Muscle of leg (tissue), 11 donors: ENCODE results near the gene DNAJC5G. TPM values are rescaled to one million over a fixed set of nuclear protein-coding genes. Genes with fewer than 3 reads are reported as not detected.
"Not testable (repeated sequence)": the region's sequence is repeated elsewhere in the genome, so short reads cannot be mapped to it uniquely, and the experiment has no call there.

Experiments used
- DNase-seq: peaks from one replicate; pipeline ENCODE4 v3.0.0; 2013
- H3K27ac ChIP-seq: one replicate; pipeline ENCODE4 v1.5.1; 2013; ENCODE audit warnings: mild to moderate bottlenecking, low read length, control low read depth
- H3K27me3 ChIP-seq: one replicate; pipeline ENCODE4 v1.6.1; 2013; ENCODE audit warnings: low read length; ENCODE audit not compliant: control insufficient read depth, insufficient read depth
- H3K36me3 ChIP-seq: one replicate; pipeline ENCODE4 v1.6.1; 2013; ENCODE audit warnings: low read length; ENCODE audit not compliant: control insufficient read depth, insufficient read depth
- H3K4me1 ChIP-seq: one replicate; pipeline ENCODE4 v1.6.1; 2013; ENCODE audit warnings: low read length; ENCODE audit not compliant: control insufficient read depth, insufficient read depth
- H3K4me3 ChIP-seq: one replicate; pipeline ENCODE4 v1.5.1; 2013; ENCODE audit warnings: low read length, control low read depth
- H3K9me3 ChIP-seq: replicated peaks from 2 replicates; pipeline ENCODE4 v1.6.1; 2013; ENCODE audit warnings: low read depth, low read length; ENCODE audit not compliant: control insufficient read depth
- WGBS: methylation state at CpG from one replicate; pipeline ENCODE4 v1.1.5; 2013; ENCODE audit warnings: missing lambda C conversion rate; ENCODE audit not compliant: insufficient coverage; 5-methylcytosine and 5-hydroxymethylcytosine counted together
- polyA plus RNA-seq, 8 donors: library from polyadenylated mRNA; unstranded; fragments of 120-200 nt; gene quantifications; one replicate each; pipeline versions ENCODE4 v1.2.1 to v1.2.3, GENCODE V29; 2013; ENCODE audit warnings: inconsistent platforms in 1 of 8, low replicate concordance in 1 of 8; ENCODE audit not compliant: insufficient read length in 8 of 8, insufficient read depth in 1 of 8
- total RNA-seq: library from RNA; stranded (reverse); fragments of 120-200 nt; gene quantifications from one replicate; pipeline ENCODE4 v1.2.4, GENCODE V29; 2013

Gene DNAJC5G
- total and polyA plus RNA-seq, 9 donors, result 0.19 to 0.23 (median 0.19) TPM; not detected in 6

DNA sequence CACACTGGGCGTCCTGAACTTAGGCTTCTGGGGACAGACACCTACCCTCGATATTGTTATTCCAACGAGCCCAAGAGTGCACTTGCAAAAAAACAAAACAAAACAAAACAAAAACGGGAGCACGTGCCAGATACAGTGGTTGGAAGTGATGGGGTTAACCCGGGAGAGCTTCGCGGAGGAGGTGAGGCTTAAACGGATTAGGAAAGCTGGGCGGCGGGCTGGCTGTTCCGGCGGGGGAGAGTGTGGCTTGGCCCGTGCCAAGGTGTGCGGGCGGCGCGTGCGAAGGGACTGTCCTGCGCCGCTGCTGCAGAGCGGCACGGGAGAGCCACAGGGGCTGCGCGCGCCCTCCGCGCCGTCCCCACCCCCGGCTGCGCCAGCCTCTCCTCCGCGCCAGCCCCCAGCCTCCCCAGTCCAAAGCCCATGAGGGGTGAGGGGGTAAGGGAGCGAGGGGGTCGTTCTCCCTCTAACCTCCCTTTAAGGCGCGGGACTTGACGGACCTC lies 10.9 kb upstream of the DNAJC5G start:
- H3K4me3 ChIP-seq, result peak overlapping the region; percentile 32
- H3K9me3 ChIP-seq, result no peaks in the 10 kb centered on the region
- DNase-seq, result no peak
- WGBS, result 1% methylated on average over 14 of the region's 38 CpGs
- H3K27ac ChIP-seq, result no peak overlapping the region
- peaks cover 82% of the 10 kb centered on the region for H3K27me3 ChIP-seq
- peaks cover 36% of the 10 kb centered on the region for H3K4me1 ChIP-seq
- H3K36me3 ChIP-seq, result no peaks in the 10 kb centered on the region

DNA sequence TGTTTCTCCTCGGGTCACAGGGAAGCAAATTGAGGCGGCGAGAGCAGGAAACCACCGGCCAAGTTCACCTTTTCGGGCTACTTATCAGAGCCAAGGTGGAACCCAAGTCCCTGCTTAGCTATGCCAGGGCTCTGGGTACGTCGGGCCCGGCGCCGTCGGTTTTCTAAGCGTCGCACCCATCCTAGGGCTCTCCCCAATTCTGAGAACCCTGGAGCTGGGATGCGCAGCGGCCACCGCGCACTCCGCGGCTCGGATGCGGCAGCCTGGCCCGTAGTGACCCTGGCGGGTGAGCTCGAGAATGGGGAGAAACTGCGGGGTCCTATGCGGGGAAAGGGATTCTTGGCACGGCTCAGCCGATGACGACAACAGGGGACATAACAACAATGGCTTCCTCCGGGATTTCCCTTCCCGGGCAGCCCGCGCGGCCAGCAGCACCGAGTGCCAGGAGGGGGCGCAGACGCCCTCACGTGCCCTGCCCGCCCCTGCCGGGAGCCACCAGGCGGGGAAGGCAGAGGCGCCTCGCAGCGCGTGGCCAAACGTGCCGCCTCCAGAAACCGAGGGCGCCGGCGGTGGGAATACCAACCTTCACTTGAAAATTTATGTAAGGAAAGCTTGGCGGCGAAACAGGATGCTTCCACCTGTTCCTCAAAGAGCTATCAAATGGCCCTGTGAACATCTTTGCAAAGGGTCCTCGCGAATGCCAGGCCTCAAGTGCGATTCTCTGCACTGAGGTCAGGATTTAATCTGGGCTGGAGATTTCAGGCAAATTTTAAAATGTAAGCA lies 10.3 kb upstream of the DNAJC5G start:
- Histone ChIP-seq H3K9me3 (no peaks in the 10 kb centered on the region), H3K4me1 (peaks cover 36% of the 10 kb centered on the region), H3K27ac (no peak overlapping the region), H3K36me3 (no peaks in the 10 kb centered on the region), H3K27me3 (peaks cover 80% of the 10 kb centered on the region), H3K4me3 (peak overlapping the region; percentile 32)
- 2% methylated on average over 56 of the region's 56 CpGs for WGBS
- peak; percentile 68 for DNase-seq

DNA sequence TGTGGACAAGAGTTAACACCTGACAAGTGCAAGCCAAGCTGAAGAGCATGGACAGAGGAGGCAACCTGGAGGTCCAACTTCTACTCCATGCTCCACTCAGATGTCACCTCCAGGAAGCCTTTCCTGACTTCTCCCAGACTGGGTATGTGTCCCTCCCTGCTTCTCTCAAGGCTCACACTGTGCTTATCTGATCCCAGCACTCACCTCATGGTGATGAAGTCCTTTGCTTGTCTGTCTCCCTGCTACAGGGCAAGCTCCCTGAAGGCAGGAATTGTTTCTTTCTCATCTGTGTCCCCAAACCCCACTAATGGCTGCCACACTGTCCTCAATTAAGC lies 9.7 kb upstream of the DNAJC5G start:
- no peaks in the 10 kb centered on the region for H3K36me3 ChIP-seq
- no peak overlapping the region for H3K4me3 ChIP-seq
- no peaks in the 10 kb centered on the region for H3K9me3 ChIP-seq
- peaks cover 77% of the 10 kb centered on the region for H3K27me3 ChIP-seq
- H3K4me1 ChIP-seq, result peaks cover 36% of the 10 kb centered on the region
- no peak for DNase-seq
- no peak overlapping the region for H3K27ac ChIP-seq

DNA sequence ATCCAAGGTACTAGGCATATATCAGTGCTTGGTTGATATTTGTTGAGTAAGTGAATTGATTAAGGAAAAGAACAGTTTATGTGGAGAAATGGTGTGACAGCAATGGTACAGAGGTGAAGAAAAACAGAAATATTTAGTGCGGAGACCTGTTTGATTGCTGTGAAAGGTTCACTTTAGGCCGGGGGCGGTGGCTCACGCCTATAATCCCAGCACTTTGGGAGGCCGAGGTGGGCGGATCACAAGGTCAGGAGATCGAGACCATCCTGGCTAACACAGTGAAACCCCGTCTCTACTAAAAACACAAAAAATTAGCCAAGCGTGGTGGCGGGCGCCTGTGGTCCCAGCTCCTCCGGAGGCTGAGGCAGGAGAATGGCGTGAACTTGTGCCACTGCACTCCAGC lies 6.9 kb upstream of the DNAJC5G start:
- not testable (repeated sequence) for H3K9me3 ChIP-seq, H3K4me3 ChIP-seq, H3K36me3 ChIP-seq, H3K27ac ChIP-seq, DNase-seq
- Histone ChIP-seq H3K27me3 (peaks cover 55% of the 10 kb centered on the region), H3K4me1 (peaks cover 23% of the 10 kb centered on the region)
- WGBS, result 86% methylated on average over 7 of the region's 13 CpGs

DNA sequence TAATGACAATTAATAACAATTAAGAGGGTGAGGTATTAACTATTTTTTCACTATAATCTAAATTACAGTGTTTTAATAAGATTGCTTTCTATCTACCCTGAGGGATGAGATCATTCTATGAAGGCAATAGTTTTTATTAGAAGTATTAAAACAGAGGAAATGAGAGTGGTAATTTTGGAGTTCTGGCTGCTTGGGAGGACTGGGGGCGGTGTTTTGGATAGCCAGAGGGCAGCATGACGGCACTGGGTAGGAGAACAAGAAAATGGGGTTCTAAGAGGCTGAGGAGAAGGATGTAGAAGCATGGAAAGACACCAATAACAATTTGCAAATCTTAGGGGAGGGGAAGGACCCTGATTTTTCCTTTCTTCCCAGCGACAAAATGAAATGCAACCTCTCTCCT lies 5.1 kb upstream of the DNAJC5G start:
- Histone ChIP-seq H3K9me3 (no peaks in the 10 kb centered on the region), H3K27ac (no peak overlapping the region), H3K4me1 (peaks cover 6% of the 10 kb centered on the region), H3K4me3 (no peak overlapping the region), H3K27me3 (peaks cover 41% of the 10 kb centered on the region), H3K36me3 (no peaks in the 10 kb centered on the region)
- WGBS, result 84% methylated on average over 2 of the region's 3 CpGs
- no peak for DNase-seq

DNA sequence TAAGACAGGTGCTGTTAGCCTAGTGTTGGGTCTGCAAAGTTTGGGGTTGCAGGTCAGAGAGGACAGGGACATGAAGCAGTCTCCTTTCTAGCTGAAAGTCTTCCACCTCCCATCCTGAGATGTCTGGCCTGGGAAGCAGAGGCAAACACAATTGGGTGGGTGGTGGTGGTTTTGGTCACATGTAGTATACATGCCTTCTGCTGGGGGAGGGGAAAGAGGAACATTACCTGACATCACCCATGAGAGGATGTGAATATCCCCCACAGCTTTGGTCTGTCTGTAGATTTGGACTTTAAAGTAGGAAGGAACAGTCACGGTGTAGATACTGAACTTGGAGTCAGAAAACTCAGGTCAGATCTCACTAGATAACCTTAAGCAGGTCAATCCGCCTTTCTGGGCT lies 4.6 kb upstream of the DNAJC5G start:
- H3K27ac ChIP-seq, result no peak overlapping the region
- 60% methylated on average over 1 of the region's 2 CpGs for WGBS
- no peaks in the 10 kb centered on the region for H3K9me3 ChIP-seq
- no peak for DNase-seq
- no peak overlapping the region for H3K4me3 ChIP-seq
- no peaks in the 10 kb centered on the region for H3K36me3 ChIP-seq
- peaks cover under 1% of the 10 kb centered on the region for H3K4me1 ChIP-seq
- peaks cover 35% of the 10 kb centered on the region for H3K27me3 ChIP-seq

DNA sequence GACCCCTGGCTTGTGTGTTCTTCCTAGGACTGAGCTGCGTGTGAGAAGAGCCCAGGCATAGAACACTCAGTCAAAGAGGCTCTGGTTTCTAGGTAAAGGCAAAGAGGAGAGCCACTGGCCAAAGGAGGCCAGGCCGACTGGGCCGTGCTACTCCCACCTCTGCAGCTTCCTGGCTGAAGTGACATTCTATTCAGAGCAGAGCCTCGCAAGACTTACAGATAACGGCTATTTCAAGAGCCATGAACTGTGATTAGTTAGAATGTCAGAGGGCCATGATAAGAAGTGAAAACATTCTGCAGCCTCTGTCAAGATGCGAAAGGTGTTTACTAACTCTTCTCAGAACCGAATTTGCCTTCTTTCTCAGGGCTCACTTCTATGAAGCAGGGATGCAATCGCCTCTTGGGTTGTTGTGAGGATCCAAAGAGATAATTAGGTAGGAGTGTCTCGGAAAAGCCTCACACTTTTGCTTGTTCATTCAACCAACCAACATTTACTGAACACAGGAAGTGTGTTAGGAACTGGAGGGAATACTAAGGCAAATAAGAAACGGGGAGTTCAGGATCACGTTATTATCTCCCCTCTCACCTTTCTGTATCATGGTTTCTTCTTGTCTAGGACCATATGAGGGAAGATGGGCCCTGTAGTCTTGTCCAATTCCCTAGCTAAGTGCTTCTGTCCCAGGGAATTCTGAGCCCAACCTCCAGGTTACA lies 3.4 kb upstream of the DNAJC5G start:
- DNase-seq, result no peak
- H3K36me3 ChIP-seq, result no peaks in the 10 kb centered on the region
- H3K27me3 ChIP-seq, result peaks cover 25% of the 10 kb centered on the region
- H3K9me3 ChIP-seq, result no peaks in the 10 kb centered on the region
- H3K4me1 ChIP-seq, result no peaks in the 10 kb centered on the region
- H3K27ac ChIP-seq, result no peak overlapping the region
- 28% methylated on average over 4 of the region's 11 CpGs for WGBS
- no peak overlapping the region for H3K4me3 ChIP-seq

DNA sequence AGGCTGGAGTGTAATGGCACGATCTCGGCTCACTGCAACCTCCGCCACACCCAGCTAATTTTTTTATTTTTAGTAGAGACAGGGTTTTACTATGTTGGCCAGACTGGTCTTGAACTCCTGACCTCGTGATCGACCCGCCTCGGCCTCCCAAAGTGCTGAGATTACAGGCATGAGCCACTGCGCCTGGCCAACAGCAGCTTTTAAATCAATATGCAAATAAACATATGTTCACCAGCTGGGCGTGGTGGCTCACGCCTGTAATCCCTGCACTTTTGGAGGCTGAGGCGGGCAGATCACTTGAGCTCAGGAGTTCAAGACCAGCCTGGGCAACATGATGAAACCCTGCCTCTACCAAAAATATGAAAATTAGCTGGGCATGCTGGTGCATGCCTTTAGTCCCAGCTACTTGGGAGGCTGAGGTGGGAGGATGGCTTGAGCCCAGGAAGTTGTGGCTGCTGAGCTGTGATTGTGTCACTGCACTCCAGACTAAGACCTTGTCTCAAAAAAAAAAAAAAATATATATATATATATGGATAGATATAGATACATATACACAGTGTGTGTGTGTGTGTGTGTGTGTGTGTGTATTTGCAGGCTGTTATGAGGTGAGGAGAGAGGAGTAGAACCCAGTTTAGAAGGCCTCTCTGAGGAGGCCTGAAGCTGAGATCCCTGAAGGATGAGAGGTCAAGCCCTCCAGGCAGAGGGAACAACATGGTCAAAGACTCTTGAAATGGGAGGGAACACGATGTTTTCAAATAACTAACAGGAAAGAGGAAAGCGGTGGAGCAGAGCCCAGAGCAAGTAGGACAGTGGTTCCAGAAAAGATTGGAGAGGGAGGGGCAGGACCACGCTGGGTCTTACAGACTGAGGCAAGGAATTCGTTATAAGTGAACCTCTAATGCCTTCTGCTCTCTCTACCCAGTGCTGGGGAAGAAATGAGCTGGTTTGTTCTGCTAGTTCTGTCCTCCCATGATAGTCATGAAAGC lies 2.4 kb upstream of the DNAJC5G start:
- H3K27ac ChIP-seq, DNase-seq, H3K9me3 ChIP-seq, H3K4me1 ChIP-seq, H3K4me3 ChIP-seq, H3K36me3 ChIP-seq: not testable (repeated sequence)
- 79% methylated on average over 9 of the region's 15 CpGs for WGBS
- peaks cover 17% of the 10 kb centered on the region for H3K27me3 ChIP-seq

DNA sequence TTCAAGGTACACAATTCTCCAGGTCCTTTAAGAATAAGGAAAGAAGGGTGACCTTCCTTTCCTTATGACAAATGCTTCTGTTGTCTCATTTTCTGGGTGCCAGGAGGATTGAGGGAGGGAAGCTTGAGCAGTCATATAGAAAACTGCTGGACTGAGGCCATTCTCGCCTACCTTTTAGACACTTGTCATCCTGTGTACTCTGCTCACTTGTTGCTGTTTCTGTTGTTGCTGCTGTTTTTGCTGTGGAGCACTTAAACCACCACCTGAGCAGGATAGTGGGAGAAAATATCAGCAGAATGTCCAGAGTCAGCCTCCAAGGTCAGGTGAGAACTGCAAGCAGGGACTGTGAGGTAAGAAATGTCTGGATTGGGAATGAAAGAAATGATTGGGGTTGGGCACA lies 2.8 kb downstream of the DNAJC5G start:
- Histone ChIP-seq H3K27me3 (peaks cover 21% of the 10 kb centered on the region), H3K36me3 (no peaks in the 10 kb centered on the region), H3K27ac (no peak overlapping the region), H3K4me1 (peaks cover 19% of the 10 kb centered on the region), H3K9me3 (no peaks in the 10 kb centered on the region), H3K4me3 (no peak overlapping the region)
- no CpG with 5 or more reads among the region's 1 CpG for WGBS
- DNase-seq, result no peak

DNA sequence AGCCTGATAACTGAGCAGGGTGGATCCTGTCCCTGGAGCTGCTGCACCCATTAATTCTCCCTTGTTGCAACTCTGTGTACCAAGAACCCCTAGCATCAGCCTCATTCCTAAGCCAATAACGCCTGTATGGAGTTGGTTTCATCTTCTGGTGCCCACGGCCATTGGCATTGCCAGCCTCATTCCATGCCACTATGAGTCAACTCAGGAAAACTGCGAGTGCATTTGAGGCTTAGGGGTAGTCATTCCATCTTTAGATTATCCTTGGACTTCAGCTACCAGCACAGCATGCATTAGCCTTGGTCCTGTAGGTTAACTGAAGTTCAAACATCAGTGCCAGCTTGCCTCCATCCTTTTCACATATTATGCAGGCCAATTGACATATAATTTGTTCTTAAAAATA lies 5.6 kb downstream of the DNAJC5G start:
- 80% methylated on average over 1 of the region's 3 CpGs for WGBS
- Histone ChIP-seq H3K27ac (peak overlapping the region; percentile 92), H3K27me3 (peaks cover 21% of the 10 kb centered on the region), H3K9me3 (no peaks in the 10 kb centered on the region), H3K36me3 (no peaks in the 10 kb centered on the region), H3K4me3 (no peak overlapping the region), H3K4me1 (peaks cover 23% of the 10 kb centered on the region)
- DNase-seq, result no peak
